GM08714 (cell line): Measurements from ENCODE around the gene USP37.
"Not testable (repeated sequence)": the region's sequence is repeated elsewhere in the genome, so short reads cannot be mapped to it uniquely, and the experiment has no call there.

Source experiments
- H3K4me3 ChIP-seq: fragments of 200-500 bp; sonication (Bioruptor generic); 2 replicates; pipeline ENCODE4 v1.5.1; 2014; ENCODE audit warnings: mild to moderate bottlenecking, low read length, inconsistent platforms
- ZNF274 ChIP-seq: IDR thresholded peaks from 2 replicates; pipeline ENCODE4 v1.6.1; 2012; ENCODE audit warnings: mild to moderate bottlenecking, low read depth, low read length

The USP37 gene

GRCh38 chr2:218569661-218570500 is 1.7 kb upstream of the USP37 start:
- no peak for TF ChIP-seq ZNF274

DNA sequence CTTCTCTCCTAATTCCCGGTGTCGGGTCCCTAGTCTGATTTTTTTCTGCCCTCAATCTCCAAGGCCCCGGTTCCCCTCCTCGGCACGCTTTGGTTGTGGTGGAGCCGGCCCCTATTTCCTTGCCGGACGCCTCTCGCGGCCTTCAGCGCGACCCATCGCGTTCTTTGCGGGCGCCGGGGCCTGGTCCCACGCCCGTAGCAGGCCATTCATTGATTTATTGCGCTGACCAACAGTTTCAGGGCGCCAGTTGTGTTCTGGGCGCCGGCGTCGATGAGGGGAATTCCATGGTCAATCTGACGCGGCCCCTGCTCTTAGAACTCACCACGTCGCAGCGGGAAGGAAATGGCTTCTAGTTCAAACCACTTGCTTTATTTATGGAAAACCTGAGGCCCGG is 884 bp upstream of the USP37 start:
- TF ChIP-seq ZNF274, result no peak

More at GRCh38 chr2:218569661-218570500, 1.7 kb upstream of the USP37 start:
- H3K4me3 ChIP-seq, result peak overlapping the region; percentile 74

GRCh38 chr2:218567797-218568189 is 358 bp downstream of the USP37 start:
- TF ChIP-seq ZNF274, result no peak
- H3K4me3 ChIP-seq, result peak overlapping the region; percentile 97

More for the DNA sequence above, 884 bp upstream of the USP37 start:
- peak overlapping the region; percentile 74 for H3K4me3 ChIP-seq

DNA sequence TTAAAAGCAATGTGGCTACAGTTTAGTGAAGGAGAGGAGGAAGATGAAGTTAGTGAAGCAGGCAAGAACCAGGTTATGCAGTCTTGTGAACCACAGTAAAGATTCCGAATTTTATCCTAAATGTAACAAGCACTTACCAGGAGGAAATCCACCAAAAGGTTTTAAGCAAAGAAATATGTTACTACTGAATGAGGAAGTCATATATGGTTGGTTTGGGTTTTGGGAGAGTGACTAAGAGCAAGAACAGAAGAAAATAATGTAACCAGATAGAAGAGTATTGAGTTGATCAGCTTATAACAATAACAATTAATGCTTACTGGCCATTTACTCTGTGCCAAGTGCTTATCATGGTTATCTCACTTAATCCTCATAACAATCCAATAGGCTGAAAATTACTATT is 1.9 kb downstream of the USP37 start:
- TF ChIP-seq ZNF274, result no peak
- no peak overlapping the region for H3K4me3 ChIP-seq

- no peak overlapping the region for H3K4me3 ChIP-seq
- TF ChIP-seq ZNF274, result no peak
Observed at GRCh38 chr2:218564056-218564455, 4.1 kb downstream of the USP37 start.

DNA sequence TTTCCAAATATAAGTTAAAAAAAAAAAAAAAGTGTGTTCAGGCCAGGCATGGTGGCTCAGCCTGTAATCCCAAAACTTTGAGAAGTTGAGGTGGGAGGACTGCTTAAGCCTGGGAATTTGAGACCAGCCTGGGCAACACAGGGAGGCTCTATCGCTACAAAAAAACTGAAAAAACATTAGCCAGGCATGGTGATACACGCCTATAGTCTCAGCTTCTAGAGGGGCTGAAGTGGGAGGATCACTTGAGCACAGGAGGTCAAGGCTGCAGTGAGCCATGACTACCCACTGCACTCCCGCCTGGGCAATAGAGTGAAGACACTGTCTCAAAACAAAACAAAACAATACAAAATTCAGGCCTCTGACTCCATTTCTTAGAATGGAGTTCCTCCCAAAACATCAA is 9.2 kb downstream of the USP37 start:
- no peak for TF ChIP-seq ZNF274

DNA sequence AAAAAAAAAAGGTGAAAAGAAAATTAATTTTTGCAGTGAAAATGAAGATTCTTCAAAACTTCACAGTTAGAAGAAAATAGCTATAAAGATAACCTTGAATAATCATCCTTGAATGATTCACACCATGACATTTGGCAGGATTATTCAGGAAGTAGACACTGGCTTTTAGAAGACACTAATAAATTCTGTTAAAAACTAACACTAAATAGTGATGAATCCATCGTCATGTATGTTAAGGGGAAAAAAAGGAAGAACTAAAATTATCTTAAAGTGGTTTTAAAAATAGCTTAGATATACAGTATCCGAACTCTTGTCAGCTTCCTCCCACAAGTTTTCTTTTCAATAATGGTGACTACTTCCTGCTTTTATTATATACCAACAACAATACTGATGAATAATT is 10.2 kb downstream of the USP37 start:
- no peak overlapping the region for H3K4me3 ChIP-seq
- no peak for TF ChIP-seq ZNF274

More for the DNA sequence above, 9.2 kb downstream of the USP37 start:
- no peak overlapping the region for H3K4me3 ChIP-seq

- no peak for TF ChIP-seq ZNF274
- H3K4me3 ChIP-seq, result no peak overlapping the region
Observed at GRCh38 chr2:218555527-218555926, 12.6 kb downstream of the USP37 start.

GRCh38 chr2:218554225-218554624 is 13.9 kb downstream of the USP37 start:
- not testable (repeated sequence) for H3K4me3 ChIP-seq

- H3K4me3 ChIP-seq, result no peak overlapping the region
- no peak for TF ChIP-seq ZNF274
Observed at GRCh38 chr2:218547978-218548377, 20.2 kb downstream of the USP37 start.

DNA sequence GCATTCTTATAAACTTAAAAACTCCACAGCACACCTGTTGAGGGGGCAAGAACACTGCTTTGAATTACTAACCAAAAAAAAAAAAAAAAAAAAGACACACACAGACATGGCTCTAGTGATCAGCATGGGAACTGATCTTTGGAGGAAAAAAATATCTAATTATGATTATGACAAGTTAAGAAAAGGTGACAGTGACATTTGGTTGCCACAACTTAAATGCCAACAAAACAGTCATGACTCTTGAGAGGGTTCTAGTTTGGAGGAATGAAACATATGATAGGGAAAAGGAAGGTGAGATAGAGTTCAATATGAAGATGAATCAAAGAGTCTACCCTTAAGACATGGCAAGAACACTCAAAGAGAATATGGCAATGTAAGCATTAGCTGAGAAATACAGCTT is 20.6 kb downstream of the USP37 start:
- TF ChIP-seq ZNF274, result no peak
- H3K4me3 ChIP-seq, result no peak overlapping the region

DNA sequence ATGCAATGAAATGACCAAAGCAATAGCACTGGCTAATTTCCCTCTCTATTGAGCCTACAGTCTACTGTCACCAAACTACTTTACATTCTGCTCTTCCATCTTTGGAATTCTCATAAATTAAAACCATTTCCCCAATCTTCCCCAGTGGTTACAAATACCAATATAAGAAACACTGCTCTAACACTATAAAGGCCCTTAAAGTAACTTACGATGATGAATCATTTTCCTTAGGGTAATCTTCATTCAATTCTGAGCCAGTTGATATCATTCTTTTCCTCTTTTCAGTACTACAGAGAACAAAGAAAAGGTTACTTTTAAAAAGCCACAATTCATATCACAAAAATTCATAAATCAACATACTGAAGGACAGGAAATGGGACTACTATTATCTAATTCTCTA is 22.1 kb downstream of the USP37 start:
- no peak for TF ChIP-seq ZNF274
- no peak overlapping the region for H3K4me3 ChIP-seq

GRCh38 chr2:218540015-218540414 is 28.1 kb downstream of the USP37 start:
- H3K4me3 ChIP-seq, result no peak overlapping the region
- TF ChIP-seq ZNF274, result no peak

DNA sequence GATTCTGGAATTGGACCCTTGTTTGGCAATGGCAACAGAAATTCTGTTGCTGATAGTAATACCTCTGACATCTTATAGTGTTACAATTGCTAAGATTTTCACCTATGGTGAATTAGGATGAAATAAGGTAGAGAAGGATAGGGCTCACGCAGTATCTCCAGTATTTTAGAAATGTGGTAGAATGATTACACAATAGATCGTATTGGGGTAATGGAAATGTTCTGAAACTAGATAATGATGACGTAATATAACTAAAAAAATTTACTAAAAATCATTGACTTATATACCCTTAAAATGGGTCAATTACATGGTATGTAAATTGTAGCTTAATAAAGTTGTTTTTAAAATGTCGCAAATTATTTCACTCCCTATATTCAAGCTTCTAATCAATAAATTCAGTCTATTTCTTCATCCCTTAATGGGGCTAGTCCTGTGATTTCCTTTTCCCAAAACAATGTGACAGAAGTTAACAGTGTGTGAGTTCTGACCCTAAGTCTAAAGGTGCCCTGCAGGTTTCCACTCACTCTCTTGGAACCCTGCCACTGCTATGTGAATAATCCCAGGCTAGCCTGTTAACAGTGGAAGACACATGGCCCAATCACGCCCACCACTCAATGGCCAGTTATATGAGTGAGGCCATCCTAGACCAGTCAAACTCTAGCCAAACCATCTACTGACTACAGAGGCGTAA is 31.2 kb downstream of the USP37 start:
- no peak overlapping the region for H3K4me3 ChIP-seq
- no peak for TF ChIP-seq ZNF274

- no peak overlapping the region for H3K4me3 ChIP-seq
- TF ChIP-seq ZNF274, result no peak
Observed at GRCh38 chr2:218529990-218530389, 38.2 kb downstream of the USP37 start.

- not testable (repeated sequence) for H3K4me3 ChIP-seq
Observed at GRCh38 chr2:218528409-218528808, 39.7 kb downstream of the USP37 start.
